ENCODE results near the gene PRSS27. TPM values are rescaled to one million over a fixed set of nuclear protein-coding genes. Genes with fewer than 3 reads are reported as not detected.
"Not testable (repeated sequence)": the region's sequence is repeated elsewhere in the genome, so short reads cannot be mapped to it uniquely, and the experiment has no call there.

The PRSS27 gene
- total RNA-seq, 2 donors from 2014 or later: 2.1 TPM; not detected in 1

DNA sequence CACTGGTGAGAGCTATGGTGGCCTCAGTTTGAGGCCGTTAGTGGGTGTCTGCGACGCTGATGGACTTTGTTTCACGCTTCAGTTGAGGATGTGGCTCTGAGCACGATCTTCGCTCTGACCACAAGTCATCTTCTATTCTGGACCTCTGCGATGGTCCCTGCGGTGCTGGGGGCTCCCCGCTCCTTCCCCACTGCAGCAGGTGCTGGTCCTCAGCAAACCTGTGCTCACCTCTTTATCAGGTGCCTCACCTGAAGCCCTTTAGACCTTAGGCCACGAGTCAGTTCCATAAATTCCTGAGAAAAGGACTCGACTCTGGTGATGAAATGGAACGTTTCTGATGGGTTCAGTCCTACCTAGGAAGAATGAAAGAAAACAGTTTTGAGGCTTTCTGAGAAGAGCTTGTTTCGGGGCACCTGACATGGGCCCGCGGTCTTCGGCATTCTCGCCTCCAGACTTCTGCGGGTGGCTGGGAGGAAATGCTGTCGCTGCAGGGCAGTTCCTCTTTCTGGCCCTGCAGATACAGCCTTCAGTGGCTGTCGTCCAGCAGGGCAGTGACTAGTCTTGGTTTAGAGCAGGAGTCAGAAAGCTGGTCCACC is 33.0 kb downstream of the PRSS27 start:
- TF ChIP-seq POLR2A (IDR thresholded peaks at IDR 0.05): no peak
- TF ChIP-seq, protein P1, sequence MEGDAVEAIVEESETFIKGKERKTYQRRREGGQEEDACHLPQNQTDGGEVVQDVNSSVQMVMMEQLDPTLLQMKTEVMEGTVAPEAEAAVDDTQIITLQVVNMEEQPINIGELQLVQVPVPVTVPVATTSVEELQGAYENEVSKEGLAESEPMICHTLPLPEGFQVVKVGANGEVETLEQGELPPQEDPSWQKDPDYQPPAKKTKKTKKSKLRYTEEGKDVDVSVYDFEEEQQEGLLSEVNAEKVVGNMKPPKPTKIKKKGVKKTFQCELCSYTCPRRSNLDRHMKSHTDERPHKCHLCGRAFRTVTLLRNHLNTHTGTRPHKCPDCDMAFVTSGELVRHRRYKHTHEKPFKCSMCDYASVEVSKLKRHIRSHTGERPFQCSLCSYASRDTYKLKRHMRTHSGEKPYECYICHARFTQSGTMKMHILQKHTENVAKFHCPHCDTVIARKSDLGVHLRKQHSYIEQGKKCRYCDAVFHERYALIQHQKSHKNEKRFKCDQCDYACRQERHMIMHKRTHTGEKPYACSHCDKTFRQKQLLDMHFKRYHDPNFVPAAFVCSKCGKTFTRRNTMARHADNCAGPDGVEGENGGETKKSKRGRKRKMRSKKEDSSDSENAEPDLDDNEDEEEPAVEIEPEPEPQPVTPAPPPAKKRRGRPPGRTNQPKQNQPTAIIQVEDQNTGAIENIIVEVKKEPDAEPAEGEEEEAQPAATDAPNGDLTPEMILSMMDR (IDR thresholded peaks at IDR 0.05): no peak
- Histone ChIP-seq H3K27me3 (no peaks in the 10 kb centered on the region), H3K4me1 (peaks cover 19% of the 10 kb centered on the region), H3K9me3 (no peaks in the 10 kb centered on the region), H3K36me3 (replicated peaks in 1 of 2; ENCODE audit: insufficient read depth in 1 of 2, low read depth in 2 of 2) (no peaks in the 10 kb centered on the region), H3K27ac (peak overlapping the region in 1 of 4 donors; percentile 31), H3K4me3 (no peak overlapping the region)
- 65 to 81% methylated on average over 20 of the region's 20 CpGs for WGBS, 2 donors
- peak in 2 of 4 donors; percentile 14 to 58 for DNase-seq
- ATAC-seq: no peak
- intact Hi-C loops (cut with DNase I): no loop called here

DNA sequence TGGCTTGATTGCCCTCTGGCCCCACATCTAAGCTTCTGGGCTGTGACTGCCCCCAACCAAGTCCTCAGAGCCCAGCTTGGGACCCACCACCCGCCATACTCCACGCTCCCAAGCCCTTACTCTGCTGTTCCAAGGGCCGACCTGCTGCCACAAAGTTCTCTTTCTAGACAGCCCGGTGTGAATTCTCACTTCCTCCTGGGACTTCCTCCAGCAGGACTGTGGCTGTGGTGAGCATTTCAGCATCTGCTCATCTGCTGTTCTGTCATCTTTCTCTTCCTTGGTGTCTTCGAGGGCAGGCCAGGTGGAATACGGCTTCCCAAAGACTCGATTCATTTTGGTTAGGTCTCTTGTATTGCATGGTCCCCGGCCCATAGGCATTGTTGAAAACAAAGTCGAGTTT is 33.9 kb downstream of the PRSS27 start:
- H3K36me3 ChIP-seq (replicated peaks in 1 of 2; ENCODE audit: insufficient read depth in 1 of 2, low read depth in 2 of 2); H3K9me3 ChIP-seq; H3K27me3 ChIP-seq; H3K27ac ChIP-seq; intact Hi-C loops (cut with DNase I); ATAC-seq; DNase-seq; H3K4me3 ChIP-seq: not testable (repeated sequence)
- H3K4me1 ChIP-seq: peaks cover 17% of the 10 kb centered on the region
- no CpG with 5 or more reads among the region's 9 CpGs for WGBS, 2 donors

DNA sequence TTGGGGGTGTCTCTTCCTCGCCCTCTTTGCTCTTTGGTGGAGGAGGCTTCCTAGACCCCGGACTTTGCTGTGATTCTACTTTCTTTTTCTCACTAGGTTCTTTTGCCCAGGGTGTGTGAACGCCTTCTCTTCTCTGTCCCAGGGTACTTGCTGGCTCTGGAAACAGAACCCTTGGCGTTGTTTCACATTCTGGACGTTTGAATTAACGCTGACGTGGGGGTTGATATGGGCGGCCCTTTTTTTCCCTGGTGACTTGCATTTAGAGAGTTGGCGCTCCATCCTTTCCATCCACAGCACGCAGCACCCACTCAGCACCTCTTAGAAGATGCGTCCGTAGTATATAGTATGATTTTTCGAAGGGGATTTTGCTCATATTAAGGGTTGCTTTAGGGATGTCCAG is 37.0 kb downstream of the PRSS27 start:
- H3K4me3 ChIP-seq: peak overlapping the region; percentile 52 to 85
- H3K36me3 ChIP-seq (replicated peaks in 1 of 2; ENCODE audit: insufficient read depth in 1 of 2, low read depth in 2 of 2); ATAC-seq; H3K27me3 ChIP-seq; DNase-seq; intact Hi-C loops (cut with DNase I); H3K9me3 ChIP-seq: not testable (repeated sequence)
- WGBS, 2 donors: 1 to 4% methylated on average over 12 to 13 of the region's 13 CpGs
- H3K27ac ChIP-seq: peak overlapping the region in 3 of 4 donors; percentile 64 to 84 (median 81)
- peaks cover 19% of the 10 kb centered on the region for H3K4me1 ChIP-seq

DNA sequence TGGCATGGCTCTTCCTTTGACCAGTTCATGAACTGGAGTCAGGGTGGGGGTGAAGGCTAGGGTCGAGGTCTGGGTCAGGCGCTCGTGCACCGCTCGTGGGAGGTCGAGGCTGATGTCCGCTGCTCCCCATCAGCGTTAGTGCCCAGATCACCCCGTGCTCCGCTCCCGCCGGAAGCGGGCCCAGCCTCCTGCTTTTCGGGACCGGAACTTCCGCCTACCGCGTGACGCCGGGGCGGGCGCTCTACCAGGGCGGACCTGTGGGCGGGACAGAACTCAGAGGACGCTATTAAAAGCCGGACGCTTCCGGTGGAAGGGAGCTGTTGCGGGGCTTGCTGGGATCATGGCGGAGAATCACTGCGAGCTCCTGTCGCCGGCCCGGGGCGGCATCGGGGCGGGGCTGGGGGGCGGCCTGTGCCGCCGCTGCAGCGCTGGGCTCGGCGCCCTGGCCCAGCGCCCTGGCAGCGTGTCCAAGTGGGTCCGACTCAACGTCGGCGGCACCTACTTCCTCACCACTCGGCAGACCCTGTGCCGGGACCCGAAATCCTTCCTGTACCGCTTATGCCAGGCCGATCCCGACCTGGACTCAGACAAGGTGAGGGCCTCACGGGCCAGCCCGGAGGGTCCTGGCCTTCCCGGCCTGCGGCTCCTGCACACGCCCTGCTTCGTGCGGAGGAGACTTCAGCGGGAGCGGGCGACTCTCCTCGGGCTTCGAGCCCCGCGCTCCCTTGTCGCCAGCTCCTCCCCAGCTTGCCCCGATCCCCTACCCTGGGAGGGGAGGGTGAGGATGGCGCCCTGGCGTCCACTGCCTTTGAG is 37.6 kb downstream of the PRSS27 start, which contains the start of gene KCTD5:
TSS of gene KCTD5 (plus strand) at position 315 of the 813 bp plus-strand sequence. CDS start at position 341, 26 bp downstream.
- 0 to 2% methylated on average over 9 to 70 of the region's 73 CpGs for WGBS, 2 donors
- TF ChIP-seq, protein P1 (IDR thresholded peaks at IDR 0.05): peak in 2 of 7 experiments; percentile 22 to 38
- peak; percentile 78 to 91 (median 90) for TF ChIP-seq POLR2A (IDR thresholded peaks at IDR 0.05)
- H3K9me3 ChIP-seq: no peaks in the 10 kb centered on the region
- no peaks in the 10 kb centered on the region for H3K36me3 ChIP-seq (replicated peaks in 1 of 2; ENCODE audit: insufficient read depth in 1 of 2, low read depth in 2 of 2)
- H3K4me3 ChIP-seq: peak within 1 kb of the TSS; percentile 52 to 85
- no peaks in the 10 kb centered on the region for H3K27me3 ChIP-seq
- ATAC-seq (peak; percentile 99), DNase-seq (peak; percentile 96 to 97 (median 96))
- H3K27ac ChIP-seq: peak within 1 kb of the TSS; percentile 64 to 84 (median 74)
- intact Hi-C loops (cut with DNase I): no loop called here
- H3K4me1 ChIP-seq: peaks cover 19% of the 10 kb centered on the region

DNA sequence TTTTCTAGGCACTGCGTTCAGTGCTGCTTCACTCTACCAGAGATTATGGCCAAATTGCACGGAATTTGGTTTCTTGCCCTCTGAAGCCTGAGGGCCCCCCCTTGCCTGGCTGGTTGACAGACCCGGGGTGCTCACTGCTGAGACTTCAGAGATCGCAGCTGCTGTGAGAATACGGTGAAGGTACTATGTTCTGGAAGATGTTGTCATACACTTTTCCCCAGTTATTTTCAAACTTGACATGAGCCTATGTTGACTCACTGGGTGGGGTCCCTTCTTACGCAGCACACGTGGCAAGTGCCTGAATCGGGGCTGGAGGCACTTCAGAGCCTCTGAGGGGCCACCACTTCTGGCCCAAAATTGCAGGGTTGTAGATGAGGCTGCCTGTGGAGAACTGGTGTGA is 39.7 kb downstream of the PRSS27 start:
- DNase-seq; H3K4me3 ChIP-seq; intact Hi-C loops (cut with DNase I); ATAC-seq; H3K9me3 ChIP-seq; H3K27ac ChIP-seq; H3K27me3 ChIP-seq; H3K36me3 ChIP-seq (replicated peaks in 1 of 2; ENCODE audit: insufficient read depth in 1 of 2, low read depth in 2 of 2): not testable (repeated sequence)
- H3K4me1 ChIP-seq: peaks cover 19% of the 10 kb centered on the region
- 83 to 88% methylated on average over 6 to 8 of the region's 8 CpGs for WGBS, 2 donors

DNA sequence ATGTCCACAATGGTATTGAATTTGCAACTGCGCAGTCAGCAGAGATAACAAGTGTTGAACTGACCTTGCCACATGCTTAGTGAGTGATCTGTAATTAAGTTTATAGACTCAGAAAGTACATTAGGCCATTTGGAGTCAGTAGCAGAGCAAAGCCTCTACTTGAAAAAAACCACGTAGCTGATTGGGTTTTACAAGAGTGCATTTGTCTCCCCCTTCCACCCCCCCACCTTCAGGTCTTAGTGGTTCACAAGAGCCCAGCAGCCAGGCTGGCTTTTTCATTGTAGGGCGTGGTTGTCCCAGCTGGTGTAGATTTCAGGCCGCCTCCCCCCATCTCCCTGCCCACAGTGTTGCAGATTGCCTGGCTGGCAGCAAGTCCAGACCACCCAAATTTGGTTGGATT is 40.1 kb downstream of the PRSS27 start:
- intact Hi-C loops (cut with DNase I); H3K9me3 ChIP-seq; DNase-seq; H3K27ac ChIP-seq; H3K4me3 ChIP-seq; ATAC-seq; H3K36me3 ChIP-seq (replicated peaks in 1 of 2; ENCODE audit: insufficient read depth in 1 of 2, low read depth in 2 of 2); H3K27me3 ChIP-seq: not testable (repeated sequence)
- peaks cover 19% of the 10 kb centered on the region for H3K4me1 ChIP-seq
- WGBS, 2 donors: 80 to 82% methylated on average over 4 of the region's 4 CpGs

DNA sequence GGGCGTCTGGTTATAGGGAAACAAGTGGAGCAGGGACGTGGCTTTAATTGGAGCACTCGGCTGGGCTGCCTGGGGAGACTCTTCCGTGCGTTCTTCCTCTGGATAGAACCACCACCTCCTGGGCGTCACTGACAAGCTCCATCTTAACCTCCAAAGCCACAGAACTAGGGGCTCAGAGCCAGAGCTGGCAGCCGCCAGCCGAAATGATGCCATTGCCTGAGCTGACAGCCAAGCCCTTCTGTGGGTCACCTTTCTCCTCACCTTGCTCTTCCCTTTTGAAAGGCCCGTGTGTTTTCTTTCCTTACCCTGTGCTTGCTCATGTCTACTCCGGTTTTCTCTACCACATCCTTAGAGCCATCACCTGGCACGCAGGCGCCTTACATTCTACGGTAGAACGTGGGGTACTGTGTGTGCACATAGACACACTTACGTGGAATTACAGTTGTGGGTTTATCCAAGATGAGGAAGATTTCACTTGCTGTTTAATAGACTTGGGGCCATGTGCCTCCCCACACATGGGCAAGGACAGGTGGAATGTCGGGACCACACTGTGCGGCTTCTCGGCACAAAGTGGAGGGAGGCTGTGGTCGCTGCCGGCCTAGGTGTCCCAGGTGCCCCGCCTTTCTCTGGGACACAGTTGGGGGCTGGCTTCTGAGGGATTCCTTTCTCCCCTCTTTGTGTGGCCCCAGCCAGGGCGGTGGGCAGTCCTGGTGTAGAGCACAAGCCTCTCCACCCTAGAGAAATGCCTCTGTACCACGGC is 41.6 kb downstream of the PRSS27 start:
- 85 to 94% methylated on average over 4 to 12 of the region's 23 CpGs for WGBS, 2 donors
- H3K27me3 ChIP-seq; H3K36me3 ChIP-seq (replicated peaks in 1 of 2; ENCODE audit: insufficient read depth in 1 of 2, low read depth in 2 of 2); H3K27ac ChIP-seq; ATAC-seq; intact Hi-C loops (cut with DNase I); H3K9me3 ChIP-seq; H3K4me3 ChIP-seq; DNase-seq; H3K4me1 ChIP-seq: not testable (repeated sequence)

DNA sequence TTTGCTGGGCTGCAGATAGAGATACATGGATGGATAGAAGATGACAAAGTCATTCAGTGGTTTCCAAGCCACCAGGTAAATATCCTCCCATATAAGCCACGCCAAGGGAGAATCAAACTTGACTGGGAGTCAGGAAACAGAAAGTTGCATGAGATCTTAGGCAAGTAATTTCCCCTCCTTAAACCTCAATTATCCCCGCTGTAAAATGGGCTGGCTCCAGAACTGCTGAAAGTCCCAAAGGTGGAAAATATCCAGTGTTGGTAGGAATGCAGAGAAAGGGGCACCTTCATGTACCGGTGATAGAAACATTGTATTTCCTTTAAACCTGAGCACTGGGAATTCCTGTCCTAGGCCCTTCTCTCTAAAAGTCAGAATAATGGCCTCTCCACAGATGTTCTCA is 43.1 kb downstream of the PRSS27 start:
- DNase-seq; H3K36me3 ChIP-seq (replicated peaks in 1 of 2; ENCODE audit: insufficient read depth in 1 of 2, low read depth in 2 of 2); H3K27ac ChIP-seq; H3K4me3 ChIP-seq; intact Hi-C loops (cut with DNase I); H3K9me3 ChIP-seq; ATAC-seq; H3K27me3 ChIP-seq: not testable (repeated sequence)
- 92 to 97% methylated on average over 3 of the region's 3 CpGs for WGBS, 2 donors
- H3K4me1 ChIP-seq: peaks cover 14% of the 10 kb centered on the region
